Loucy (cell line): Measurements from ENCODE around the gene ENTPD3.

ENCODE experiments used
- H2AFZ ChIP-seq: fragments of 200-600 bp; sonication (generic); 2 replicates; pipeline ENCODE4 v1.6.0; 2016; ENCODE audit warnings: antibody characterized with exemption, mild to moderate bottlenecking, low read length, moderate library complexity
- H3F3A ChIP-seq: fragments of 200-600 bp; 2 replicates; pipeline ENCODE4 v1.6.0; 2016; ENCODE audit warnings: antibody characterized with exemption, low read depth, mild to moderate bottlenecking
- H3K27me3 ChIP-seq: fragments of 200-600 bp; sonication (generic); 2 replicates; pipeline ENCODE4 v1.6.1; 2014; ENCODE audit warnings: low read length, mild to moderate bottlenecking; ENCODE audit not compliant: insufficient read depth, poor library complexity, severe bottlenecking
- H3K36me3 ChIP-seq: fragments of 200-600 bp; sonication (generic); 2 replicates; pipeline ENCODE4 v1.6.1; 2016; ENCODE audit warnings: low read length; ENCODE audit not compliant: insufficient read depth
- H3K4me1 ChIP-seq: fragments of 200-600 bp; sonication (generic); 2 replicates; pipeline ENCODE4 v1.5.1; 2014; ENCODE audit warnings: low read length, mild to moderate bottlenecking; ENCODE audit not compliant: insufficient read depth, poor library complexity, severe bottlenecking
- H3K4me2 ChIP-seq: fragments of 200-600 bp; sonication (generic); 2 replicates; pipeline ENCODE4 v1.6.0; 2014; ENCODE audit warnings: antibody characterized with exemption, low read length, low read depth, mild to moderate bottlenecking; ENCODE audit not compliant: poor library complexity, severe bottlenecking
- H3K4me3 ChIP-seq: fragments of 200-600 bp; sonication (generic); 2 replicates; pipeline ENCODE4 v1.5.1; 2014; ENCODE audit warnings: low read length, mild to moderate bottlenecking, mixed read lengths; ENCODE audit not compliant: poor library complexity, severe bottlenecking
- H3K79me2 ChIP-seq: fragments of 200-600 bp; sonication (generic); 2 replicates; pipeline ENCODE4 v1.6.1; 2014; ENCODE audit warnings: low read length; ENCODE audit not compliant: insufficient read depth
- H3K9ac ChIP-seq: fragments of 200-600 bp; sonication (generic); 2 replicates; pipeline ENCODE4 v1.6.0; 2014; ENCODE audit warnings: mild to moderate bottlenecking, low read depth, low read length, moderate library complexity; ENCODE audit not compliant: poor library complexity, severe bottlenecking
- H3K9me2 ChIP-seq: fragments of 200-600 bp; sonication (generic); replicated peaks from 2 replicates; pipeline ENCODE4 v1.6.1; 2016; ENCODE audit warnings: low read depth, low read length, mixed read lengths
- H3K9me3 ChIP-seq: fragments of 200-600 bp; sonication (generic); 2 replicates; pipeline ENCODE4 v1.6.1; 2014; ENCODE audit warnings: mild to moderate bottlenecking, antibody characterized with exemption, low read length, low read depth; ENCODE audit not compliant: insufficient read depth
- H4K20me1 ChIP-seq: fragments of 200-600 bp; sonication (generic); 2 replicates; pipeline ENCODE4 v1.6.0; 2014; ENCODE audit warnings: antibody characterized with exemption, low read length, mild to moderate bottlenecking; ENCODE audit not compliant: insufficient read depth, poor library complexity, severe bottlenecking
- CTCF ChIP-seq: fragments of 200-600 bp; sonication (generic); conservative IDR thresholded peaks from 2 replicates; pipeline ENCODE4 v1.5.1; 2014; ENCODE audit warnings: mild to moderate bottlenecking, antibody characterized with exemption, low read length
- EZH2phosphoT487 ChIP-seq: fragments of 200-600 bp; IDR thresholded peaks from 2 replicates; pipeline ENCODE4 v1.6.1; 2018; ENCODE audit warnings: antibody characterized with exemption, mild to moderate bottlenecking, moderate library complexity, borderline replicate concordance

ENTPD3 gene

GRCh38 chr3:40381904-40382616, 4.9 kb upstream of the ENTPD3 start:
- H3K9me2 ChIP-seq: no peaks in the 10 kb centered on the region
- no peaks in the 10 kb centered on the region for H3K27me3 ChIP-seq
- H4K20me1 ChIP-seq: no peaks in the 10 kb centered on the region
- no peaks in the 10 kb centered on the region for H3K79me2 ChIP-seq
- no peak overlapping the region for H3K9ac ChIP-seq
- no peak for TF ChIP-seq CTCF
- no peak overlapping the region for H3K4me3 ChIP-seq
- H3K36me3 ChIP-seq: no peaks in the 10 kb centered on the region
- H3K4me1 ChIP-seq: no peaks in the 10 kb centered on the region
- H3K4me2 ChIP-seq: no peak overlapping the region
- H3K9me3 ChIP-seq: no peaks in the 10 kb centered on the region
- H2AFZ ChIP-seq: no peak overlapping the region
- H3F3A ChIP-seq: no peaks in the 10 kb centered on the region

GRCh38 chr3:40382617-40382979, 4.4 kb upstream of the ENTPD3 start:
- Histone ChIP-seq H2AFZ (no peak overlapping the region), H3K27me3 (no peaks in the 10 kb centered on the region), H3F3A (no peaks in the 10 kb centered on the region), H3K4me3 (no peak overlapping the region), H3K36me3 (no peaks in the 10 kb centered on the region), H3K4me2 (no peak overlapping the region), H3K9ac (no peak overlapping the region), H3K9me3 (no peaks in the 10 kb centered on the region), H3K79me2 (no peaks in the 10 kb centered on the region), H3K4me1 (no peaks in the 10 kb centered on the region), H3K9me2 (no peaks in the 10 kb centered on the region), H4K20me1 (no peaks in the 10 kb centered on the region)
- TF ChIP-seq CTCF (no peak), EZH2phosphoT487 (no peak)

DNA sequence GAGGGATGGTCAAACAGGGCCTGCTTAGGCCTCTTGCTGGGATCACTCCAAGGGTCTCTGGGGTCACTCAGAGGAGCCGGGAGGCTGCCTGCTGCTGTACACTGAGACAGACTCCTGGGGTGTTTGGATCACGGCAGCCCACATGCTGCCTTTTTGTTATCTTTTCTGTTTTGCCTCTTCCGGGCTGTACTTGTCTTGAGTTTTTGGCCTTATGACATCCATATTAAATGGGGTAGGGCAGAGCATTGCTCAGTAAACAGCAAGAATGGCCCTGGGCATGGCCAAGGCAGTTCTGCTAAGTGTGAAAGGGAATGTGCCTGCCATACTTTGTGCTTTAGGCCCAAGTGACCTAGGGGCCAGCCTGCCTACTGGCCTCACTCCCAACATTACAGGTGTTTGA, 771 bp upstream of the ENTPD3 start:
- Histone ChIP-seq H4K20me1 (no peaks in the 10 kb centered on the region), H3K27me3 (no peaks in the 10 kb centered on the region), H3K4me1 (no peaks in the 10 kb centered on the region), H3K79me2 (no peaks in the 10 kb centered on the region), H3K36me3 (no peaks in the 10 kb centered on the region), H3K9me3 (no peaks in the 10 kb centered on the region), H3F3A (no peaks in the 10 kb centered on the region), H3K4me2 (no peak overlapping the region), H2AFZ (no peak overlapping the region), H3K4me3 (no peak overlapping the region), H3K9ac (no peak overlapping the region), H3K9me2 (no peaks in the 10 kb centered on the region)
- no peak for TF ChIP-seq EZH2phosphoT487
- TF ChIP-seq CTCF: no peak
